Mesenchymal stem cell (in vitro differentiated cells and primary cell): ENCODE data around the gene TBC1D22A.

Source experiments
- DNase-seq: peaks from one replicate; pipeline ENCODE4 v3.0.0-alpha.2; 2013
- H2AFZ ChIP-seq: one replicate; pipeline ENCODE4 v1.6.1; 2013; ENCODE audit warnings: low read depth, mild to moderate bottlenecking, control low read depth, inconsistent platforms, low read length, moderate library complexity
- H2AK5ac ChIP-seq: 2 replicates; pipeline ENCODE4 v1.6.1; 2013; ENCODE audit warnings: low read length, moderate library complexity, mild to moderate bottlenecking, inconsistent platforms; ENCODE audit not compliant: severe bottlenecking
- H2BK120ac ChIP-seq: one replicate; pipeline ENCODE4 v1.6.1; 2013; ENCODE audit warnings: low read depth, mild to moderate bottlenecking, inconsistent platforms, low read length, moderate library complexity
- H2BK12ac ChIP-seq, 2 experiments: one replicate each; pipeline ENCODE4 v1.6.1; 2013; ENCODE audit warnings: inconsistent platforms in 2 of 2, low read length in 2 of 2, mild to moderate bottlenecking in 2 of 2, moderate library complexity in 2 of 2, control low read depth in 1 of 2
- H2BK15ac ChIP-seq: one replicate; pipeline ENCODE4 v1.6.1; 2013; ENCODE audit warnings: mild to moderate bottlenecking, low read depth, inconsistent platforms; ENCODE audit not compliant: poor library complexity, severe bottlenecking
- H2BK5ac ChIP-seq: 2 replicates; pipeline ENCODE4 v1.6.1; 2013; ENCODE audit warnings: low read depth, mild to moderate bottlenecking, low read length, control low read depth, inconsistent platforms; ENCODE audit not compliant: poor library complexity, severe bottlenecking
- H3K14ac ChIP-seq, 2 experiments: one replicate each; pipeline ENCODE4 v1.6.1; 2013; ENCODE audit warnings: inconsistent platforms in 2 of 2, low read length in 2 of 2, control low read depth in 1 of 2, mild to moderate bottlenecking in 1 of 2, moderate library complexity in 1 of 2
- H3K18ac ChIP-seq, 2 experiments: one replicate each; pipeline ENCODE4 v1.6.1; 2013; ENCODE audit warnings: inconsistent platforms in 2 of 2, low read length in 2 of 2, control low read depth in 1 of 2, low read depth in 1 of 2, mild to moderate bottlenecking in 1 of 2
- H3K23ac ChIP-seq, 2 experiments: one replicate each; pipeline ENCODE4 v1.6.1; 2013; ENCODE audit warnings: inconsistent platforms in 2 of 2, low read length in 2 of 2, mild to moderate bottlenecking in 2 of 2, moderate library complexity in 2 of 2, control low read depth in 1 of 2
- H3K27ac ChIP-seq: 2 replicates; pipeline ENCODE4 v1.5.1; 2013; ENCODE audit warnings: mild to moderate bottlenecking, moderate library complexity, low read length, control low read depth, inconsistent platforms; ENCODE audit not compliant: poor library complexity, severe bottlenecking
- H3K27me3 ChIP-seq, 2 experiments: 2 replicates each; pipeline versions ENCODE4 v1.6.1 to v1.7.0; 2013; ENCODE audit warnings: low read length in 2 of 2, mild to moderate bottlenecking in 2 of 2, moderate library complexity in 2 of 2, control low read depth in 1 of 2, inconsistent platforms in 1 of 2; ENCODE audit not compliant: control insufficient read depth in 1 of 2, insufficient read depth in 1 of 2
- H3K36me3 ChIP-seq, 2 experiments: 2 replicates each; pipeline versions ENCODE4 v1.6.1 to v1.7.0; 2013; ENCODE audit warnings: low read length in 2 of 2, control low read depth in 1 of 2, inconsistent platforms in 1 of 2, low read depth in 1 of 2, mild to moderate bottlenecking in 1 of 2; ENCODE audit not compliant: insufficient read depth in 2 of 2, control insufficient read depth in 1 of 2
- H3K4ac ChIP-seq, 2 experiments: one replicate each; pipeline ENCODE4 v1.6.1; 2013; ENCODE audit warnings: inconsistent platforms in 2 of 2, low read length in 2 of 2, mild to moderate bottlenecking in 2 of 2, moderate library complexity in 2 of 2, control low read depth in 1 of 2, low read depth in 1 of 2
- H3K4me1 ChIP-seq: 2 replicates; pipeline ENCODE4 v1.6.1; 2013; ENCODE audit warnings: low read depth, low read length, control low read depth; ENCODE audit not compliant: control insufficient read depth, insufficient read depth
- H3K4me2 ChIP-seq: 2 replicates; pipeline ENCODE4 v1.6.1; 2013; ENCODE audit warnings: low read length, mild to moderate bottlenecking, inconsistent platforms; ENCODE audit not compliant: poor library complexity, severe bottlenecking
- H3K4me3 ChIP-seq, 2 experiments: 2 replicates each; pipeline versions ENCODE4 v1.5.1 to v1.7.0; 2013; ENCODE audit warnings: low read length in 2 of 2, mild to moderate bottlenecking in 2 of 2, control low read depth in 1 of 2, low read depth in 1 of 2; ENCODE audit not compliant: insufficient read depth in 1 of 2
- H3K79me1 ChIP-seq: replicated peaks from 2 replicates; pipeline ENCODE4 v1.6.1; 2013; ENCODE audit warnings: mild to moderate bottlenecking, control low read depth, low read length, inconsistent platforms; ENCODE audit not compliant: poor library complexity, severe bottlenecking
- H3K9ac ChIP-seq: 2 replicates; pipeline ENCODE4 v1.7.0; 2013; ENCODE audit warnings: mild to moderate bottlenecking, low read length, moderate library complexity
- H3K9me3 ChIP-seq: 2 replicates; pipeline ENCODE4 v1.7.0; 2013; ENCODE audit warnings: mild to moderate bottlenecking, low read length; ENCODE audit not compliant: control insufficient read depth
- H4K8ac ChIP-seq: one replicate; pipeline ENCODE4 v1.6.1; 2013; ENCODE audit warnings: inconsistent platforms, mild to moderate bottlenecking, low read length, moderate library complexity
- H4K91ac ChIP-seq: one replicate; pipeline ENCODE4 v1.6.1; 2013; ENCODE audit warnings: mild to moderate bottlenecking, low read length, inconsistent platforms
- WGBS: methylation state at CpG from one replicate; pipeline ENCODE4 v1.1.7; 2013; ENCODE audit warnings: mixed read lengths; 5-methylcytosine and 5-hydroxymethylcytosine counted together

TBC1D22A gene

GRCh38 chr22:46996595-46997310, 234.3 kb downstream of the TBC1D22A start:
- Histone ChIP-seq H3K79me1 (peaks cover 23% of the 10 kb centered on the region), H3K4ac (no peak overlapping the region), H3K14ac (no peak overlapping the region), H3K4me1 (peaks cover 6% of the 10 kb centered on the region), H2BK12ac (no peak overlapping the region), H3K36me3 (peaks cover 26 to 31% of the 10 kb centered on the region in 2 experiments), H3K9me3 (no peaks in the 10 kb centered on the region), H2BK5ac (no peak overlapping the region), H2BK15ac (no peak overlapping the region), H2AK5ac (no peak overlapping the region), H3K4me3 (no peak overlapping the region), H3K18ac (no peak overlapping the region), H3K27ac (no peak overlapping the region), H3K23ac (no peak overlapping the region), H2AFZ (no peak overlapping the region), H3K27me3 (no peaks in the 10 kb centered on the region), H3K9ac (no peak overlapping the region), H2BK120ac (no peak overlapping the region), H4K91ac (no peak overlapping the region), H4K8ac (no peak overlapping the region), H3K4me2 (no peak overlapping the region)
- 97% methylated on average over 9 of the region's 11 CpGs for WGBS
- DNase-seq: no peak

GRCh38 chr22:46997311-46997970, 235.0 kb downstream of the TBC1D22A start:
- Histone ChIP-seq H3K18ac (no peak overlapping the region), H2AK5ac (no peak overlapping the region), H3K79me1 (peaks cover 22% of the 10 kb centered on the region), H3K4ac (no peak overlapping the region), H2AFZ (no peak overlapping the region), H2BK5ac (no peak overlapping the region), H3K14ac (no peak overlapping the region), H3K9ac (no peak overlapping the region), H3K36me3 (peaks cover 20 to 24% of the 10 kb centered on the region in 2 experiments), H2BK15ac (no peak overlapping the region), H3K23ac (no peak overlapping the region), H3K9me3 (no peaks in the 10 kb centered on the region), H3K4me1 (peaks cover 6% of the 10 kb centered on the region), H3K27ac (no peak overlapping the region), H4K8ac (no peak overlapping the region), H3K4me3 (no peak overlapping the region), H4K91ac (no peak overlapping the region), H2BK12ac (no peak overlapping the region), H2BK120ac (no peak overlapping the region), H3K4me2 (no peak overlapping the region), H3K27me3 (no peaks in the 10 kb centered on the region)
- no peak for DNase-seq
- 94% methylated on average over 13 of the region's 15 CpGs for WGBS

GRCh38 chr22:46998331-46998730, 235.9 kb downstream of the TBC1D22A start:
- Histone ChIP-seq H3K79me1 (peaks cover 24% of the 10 kb centered on the region), H4K91ac (no peak overlapping the region), H3K27me3 (no peaks in the 10 kb centered on the region), H3K9me3 (no peaks in the 10 kb centered on the region), H3K4me3 (no peak overlapping the region), H3K18ac (no peak overlapping the region), H2AK5ac (no peak overlapping the region), H2BK12ac (no peak overlapping the region), H3K36me3 (peaks cover 20 to 21% of the 10 kb centered on the region in 2 experiments), H3K23ac (no peak overlapping the region), H2BK15ac (no peak overlapping the region), H3K27ac (no peak overlapping the region), H3K4me2 (no peak overlapping the region), H2BK5ac (no peak overlapping the region), H3K4me1 (peaks cover 6% of the 10 kb centered on the region), H2AFZ (no peak overlapping the region), H3K4ac (no peak overlapping the region), H3K9ac (no peak overlapping the region), H3K14ac (no peak overlapping the region), H2BK120ac (no peak overlapping the region), H4K8ac (no peak overlapping the region)
- no peak for DNase-seq
- WGBS: 98% methylated on average over 7 of the region's 12 CpGs

- Histone ChIP-seq H3K79me1 (peaks cover 23% of the 10 kb centered on the region), H3K27me3 (no peaks in the 10 kb centered on the region), H3K18ac (no peak overlapping the region), H2BK12ac (no peak overlapping the region), H2AFZ (no peak overlapping the region), H2BK15ac (no peak overlapping the region), H3K9ac (no peak overlapping the region), H3K14ac (no peak overlapping the region), H4K91ac (no peak overlapping the region), H2BK5ac (no peak overlapping the region), H3K9me3 (no peaks in the 10 kb centered on the region), H2AK5ac (no peak overlapping the region), H3K4me1 (peaks cover 3% of the 10 kb centered on the region), H2BK120ac (no peak overlapping the region), H3K4me3 (no peak overlapping the region), H3K4ac (no peak overlapping the region), H3K36me3 (peaks cover 22 to 38% of the 10 kb centered on the region in 2 experiments), H3K4me2 (no peak overlapping the region), H3K27ac (no peak overlapping the region), H4K8ac (no peak overlapping the region), H3K23ac (no peak overlapping the region)
- DNase-seq: no peak
- WGBS: 94% methylated on average over 9 of the region's 11 CpGs
These were observed 237.8 kb downstream of the TBC1D22A start for GRCh38 chr22:47000256-47000655.
